BLaER1 treated with 17β-estradiol and CSF1 and Interleukin-3, amounts not matched to agents 10 nM and 100 nM (cell line): ENCODE measurements around the gene CD81.
A peak's percentile ranks its signal among the peaks of the same experiment; 100 is the strongest.

Experiments used
- H3K27ac ChIP-seq, 11 experiments: shearing (Covaris generic); formaldehyde crosslinking; 2 replicates each; pipeline ENCODE4 v1.8.1; 2022
- H3K27me3 ChIP-seq, 11 experiments: shearing (Covaris generic); formaldehyde crosslinking; 2 replicates each; pipeline ENCODE4 v1.8.1; 2022
- H3K36me3 ChIP-seq, 11 experiments: shearing (Covaris generic); formaldehyde crosslinking; 2 replicates each; pipeline ENCODE4 v1.8.1; 2022
- H3K4me1 ChIP-seq, 10 experiments: shearing (Covaris generic); formaldehyde crosslinking; 2 replicates each; pipeline ENCODE4 v1.8.1; 2022
- H3K4me2 ChIP-seq, 11 experiments: shearing (Covaris generic); formaldehyde crosslinking; 2 replicates each; pipeline ENCODE4 v1.8.1; 2022
- H3K4me3 ChIP-seq, 10 experiments: shearing (Covaris generic); formaldehyde crosslinking; 2 replicates each; pipeline ENCODE4 v1.8.1; 2022
- H3K9ac ChIP-seq, 11 experiments: shearing (Covaris generic); formaldehyde crosslinking; 2 replicates each; pipeline ENCODE4 v1.8.1; 2022
- H3K9me3 ChIP-seq, 11 experiments: shearing (Covaris generic); formaldehyde crosslinking; replicated peaks in 1 of 11; 2 replicates each; pipeline ENCODE4 v1.8.1; 2022
- H4K20me1 ChIP-seq, 11 experiments: shearing (Covaris generic); formaldehyde crosslinking; 2 replicates each; pipeline ENCODE4 v1.8.1; 2022
- Cebpa-rat ChIP-seq, 11 experiments: shearing (Covaris generic); IDR thresholded peaks; 2 replicates each; pipeline ENCODE4 v1.8.1; 2022

Gene CD81

GRCh38 chr11:2426826-2427521, 49.9 kb downstream of the CD81 start:
- H3K4me1 ChIP-seq = peaks cover 0 to 19% (median 8%) of the 10 kb centered on the region in 10 experiments; a peak in 8 of 20 replicates
- H3K27ac ChIP-seq = no peak overlapping the region
- H4K20me1 ChIP-seq = peaks cover 0 to 11% (median 0%) of the 10 kb centered on the region in 11 experiments; a peak in 2 of 22 replicates
- no peak for TF ChIP-seq Cebpa-rat (IDR thresholded peaks at IDR 0.05)
- no peaks in the 10 kb centered on the region for H3K36me3 ChIP-seq
- H3K9ac ChIP-seq = no peak overlapping the region
- H3K4me3 ChIP-seq = no peak overlapping the region
- no peak overlapping the region for H3K4me2 ChIP-seq
- peaks cover 0 to 10% (median 0%) of the 10 kb centered on the region in 11 experiments; a peak in 1 of 22 replicates for H3K9me3 ChIP-seq
- peaks cover 0 to 9% (median 0%) of the 10 kb centered on the region in 11 experiments; a peak in 2 of 22 replicates for H3K27me3 ChIP-seq

- Histone ChIP-seq H3K27ac (no peak overlapping the region), H4K20me1 (peaks cover 0 to 10% (median 0%) of the 10 kb centered on the region in 11 experiments; a peak in 2 of 22 replicates), H3K9ac (no peak overlapping the region), H3K36me3 (no peaks in the 10 kb centered on the region), H3K4me1 (peaks cover 0 to 22% (median 9%) of the 10 kb centered on the region in 10 experiments; a peak in 8 of 20 replicates), H3K27me3 (peaks cover 0 to 6% (median 0%) of the 10 kb centered on the region in 11 experiments; a peak in 2 of 22 replicates), H3K4me3 (no peak overlapping the region), H3K4me2 (no peak overlapping the region), H3K9me3 (peaks cover 0 to 10% (median 0%) of the 10 kb centered on the region in 11 experiments; a peak in 1 of 22 replicates)
- no peak for TF ChIP-seq Cebpa-rat (IDR thresholded peaks at IDR 0.05)
These were observed 50.7 kb downstream of the CD81 start for GRCh38 chr11:2427721-2428321.

- Histone ChIP-seq H3K9ac (no peak overlapping the region), H4K20me1 (peaks cover 0 to 8% (median 0%) of the 10 kb centered on the region in 11 experiments; a peak in 2 of 22 replicates), H3K4me1 (peaks cover 0 to 17% (median 5%) of the 10 kb centered on the region in 10 experiments; a peak in 8 of 20 replicates), H3K36me3 (no peaks in the 10 kb centered on the region), H3K4me3 (no peak overlapping the region), H3K9me3 (peaks cover 0 to 10% (median 0%) of the 10 kb centered on the region in 11 experiments; a peak in 1 of 22 replicates), H3K27me3 (peaks cover 0 to under 1% (median 0%) of the 10 kb centered on the region in 11 experiments; a peak in 2 of 22 replicates), H3K4me2 (no peak overlapping the region), H3K27ac (no peak overlapping the region)
- no peak for TF ChIP-seq Cebpa-rat (IDR thresholded peaks at IDR 0.05)
These were observed 51.2 kb downstream of the CD81 start for GRCh38 chr11:2428322-2428795.

- no peak for TF ChIP-seq Cebpa-rat (IDR thresholded peaks at IDR 0.05)
- peaks cover 0 to 7% (median 0%) of the 10 kb centered on the region in 10 experiments; a peak in 4 of 20 replicates for H3K4me1 ChIP-seq
- H3K4me3 ChIP-seq = no peak overlapping the region
- H3K4me2 ChIP-seq = no peak overlapping the region
- H3K9ac ChIP-seq = no peak overlapping the region
- no peaks in the 10 kb centered on the region for H3K36me3 ChIP-seq
- H3K27ac ChIP-seq = no peak overlapping the region
- no peaks in the 10 kb centered on the region for H3K27me3 ChIP-seq
- H4K20me1 ChIP-seq = peaks cover 0 to 8% (median 0%) of the 10 kb centered on the region in 11 experiments; a peak in 1 of 22 replicates
- peaks cover 0 to 10% (median 0%) of the 10 kb centered on the region in 11 experiments; a peak in 1 of 22 replicates for H3K9me3 ChIP-seq
These were observed 54.3 kb downstream of the CD81 start for GRCh38 chr11:2431395-2431794.

- no peaks in the 10 kb centered on the region for H3K27me3 ChIP-seq
- no peak for TF ChIP-seq Cebpa-rat (IDR thresholded peaks at IDR 0.05)
- no peak overlapping the region for H3K4me3 ChIP-seq
These were observed 55.1 kb downstream of the CD81 start for GRCh38 chr11:2432171-2432621.

GRCh38 chr11:2432628-2433071, 55.5 kb downstream of the CD81 start:
- no peak overlapping the region for H3K27ac ChIP-seq
- peaks cover 0 to 7% (median 0%) of the 10 kb centered on the region in 10 experiments; a peak in 4 of 20 replicates for H3K4me1 ChIP-seq
- H3K4me3 ChIP-seq = no peak overlapping the region
- 0 out of 22 replicates have a peak, but pooled peaks cover 0 to 3% (median 0%) of the 10 kb centered on the region in 11 experiments for H4K20me1 ChIP-seq
- TF ChIP-seq Cebpa-rat (IDR thresholded peaks at IDR 0.05) = no peak
- H3K27me3 ChIP-seq = no peaks in the 10 kb centered on the region
- peak overlapping the region in 1 of 11 experiments; percentile 12; a peak in 3 of 22 replicates for H3K4me2 ChIP-seq
- H3K9me3 ChIP-seq = peaks cover 0 to 10% (median 0%) of the 10 kb centered on the region in 11 experiments; a peak in 1 of 22 replicates
- no peaks in the 10 kb centered on the region for H3K36me3 ChIP-seq
- no peak overlapping the region; a peak in 1 of 22 replicates for H3K9ac ChIP-seq

More at GRCh38 chr11:2432171-2432621, 55.1 kb downstream of the CD81 start:
- peak overlapping the region in 4 of 11 experiments; percentile 6 to 15 (median 9); a peak in 4 of 22 replicates for H3K4me2 ChIP-seq
- no peaks in the 10 kb centered on the region for H3K36me3 ChIP-seq
- H3K9ac ChIP-seq = no peak overlapping the region; a peak in 1 of 22 replicates
- H3K27ac ChIP-seq = no peak overlapping the region
- peaks cover 0 to 7% (median 0%) of the 10 kb centered on the region in 10 experiments; a peak in 4 of 20 replicates for H3K4me1 ChIP-seq
- H4K20me1 ChIP-seq = 0 out of 22 replicates have a peak, but pooled peaks cover 0 to 8% (median 0%) of the 10 kb centered on the region in 11 experiments
- H3K9me3 ChIP-seq = peaks cover 0 to 10% (median 0%) of the 10 kb centered on the region in 11 experiments; a peak in 1 of 22 replicates

- Histone ChIP-seq H3K4me1 (peaks cover 0 to 7% (median 0%) of the 10 kb centered on the region in 10 experiments; a peak in 4 of 20 replicates), H3K9ac (no peak overlapping the region), H3K27me3 (no peaks in the 10 kb centered on the region), H3K27ac (no peak overlapping the region), H3K9me3 (peaks cover 0 to 10% (median 0%) of the 10 kb centered on the region in 11 experiments; a peak in 1 of 22 replicates), H3K4me3 (no peak overlapping the region), H3K4me2 (no peak overlapping the region), H3K36me3 (no peaks in the 10 kb centered on the region), H4K20me1 (no peaks in the 10 kb centered on the region)
- no peak for TF ChIP-seq Cebpa-rat (IDR thresholded peaks at IDR 0.05)
These were observed 56.2 kb downstream of the CD81 start for GRCh38 chr11:2433106-2433925.

GRCh38 chr11:2434008-2434407, 56.9 kb downstream of the CD81 start:
- no peaks in the 10 kb centered on the region for H4K20me1 ChIP-seq
- no peak overlapping the region for H3K27ac ChIP-seq
- H3K9ac ChIP-seq = no peak overlapping the region
- H3K4me1 ChIP-seq = peaks cover 0 to 7% (median 0%) of the 10 kb centered on the region in 10 experiments; a peak in 4 of 20 replicates
- no peak overlapping the region for H3K4me3 ChIP-seq
- H3K9me3 ChIP-seq = peaks cover 0 to 10% (median 0%) of the 10 kb centered on the region in 11 experiments; a peak in 1 of 22 replicates
- no peak for TF ChIP-seq Cebpa-rat (IDR thresholded peaks at IDR 0.05)
- H3K4me2 ChIP-seq = no peak overlapping the region
- H3K36me3 ChIP-seq = no peaks in the 10 kb centered on the region
- no peaks in the 10 kb centered on the region for H3K27me3 ChIP-seq
